Measurements from ENCODE around the gene MOXD1.
"Not testable (repeated sequence)": the region's sequence is repeated elsewhere in the genome, so short reads cannot be mapped to it uniquely, and the experiment has no call there.

The MOXD1 gene

DNA sequence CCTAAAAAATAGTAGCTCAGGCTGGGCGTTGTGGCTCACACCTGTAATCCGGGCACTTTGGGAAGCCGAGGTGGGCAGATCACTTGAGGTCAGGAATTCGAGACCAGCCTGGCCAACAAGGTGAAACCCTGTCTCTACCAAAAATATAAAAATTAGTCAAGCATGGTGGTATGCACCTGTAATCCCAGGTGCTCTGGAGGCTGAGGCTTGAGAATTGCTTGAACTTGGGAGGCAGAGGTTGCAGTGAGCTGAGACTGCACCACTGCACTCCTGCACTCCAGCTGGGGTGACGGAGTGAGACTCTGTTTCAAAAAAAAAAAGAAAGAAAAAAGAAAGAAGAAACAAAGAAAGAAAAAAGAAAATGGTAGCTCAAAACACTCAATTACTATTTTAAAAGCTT, 132.6 kb downstream of the MOXD1 start:
- H3K27ac Mint-ChIP-seq, H3K27me3 Mint-ChIP-seq, H3K4me1 Mint-ChIP-seq, DNase-seq, H3K4me3 Mint-ChIP-seq, H3K36me3 Mint-ChIP-seq, H3K9me3 Mint-ChIP-seq: not testable (repeated sequence)
- CTCF ChIA-PET: interaction anchor here (0.6 to 4.6 kb wide), 2 partner anchors 11 to 202 kb away, joined by 3 to 29 read pairs; no protein-coding TSS in a partner anchor

DNA sequence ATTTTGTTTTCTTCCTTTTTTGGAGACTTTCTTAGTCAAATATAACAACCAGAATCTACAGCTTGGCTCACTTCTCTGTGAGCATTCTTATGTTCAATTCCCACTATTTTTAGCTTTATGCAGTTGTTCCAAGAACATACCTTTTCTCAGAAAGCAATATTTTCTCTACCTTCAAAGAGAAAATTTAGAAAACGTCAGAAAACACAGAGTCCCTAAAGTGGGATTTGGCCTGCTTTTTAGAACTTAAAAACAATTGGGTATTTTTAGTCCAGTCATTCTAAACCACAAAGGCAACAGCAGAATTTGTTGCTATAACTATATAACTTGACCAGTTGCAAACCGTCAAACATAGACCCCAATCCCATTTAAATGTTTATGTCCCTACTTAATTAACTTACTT, 133.1 kb downstream of the MOXD1 start:
- CTCF ChIA-PET: interaction anchor here (4.6 kb wide), 1 partner anchor 12 kb away, joined by 29 read pairs; no protein-coding TSS in a partner anchor
- no peaks in the 10 kb centered on the region for H3K9me3 Mint-ChIP-seq

DNA sequence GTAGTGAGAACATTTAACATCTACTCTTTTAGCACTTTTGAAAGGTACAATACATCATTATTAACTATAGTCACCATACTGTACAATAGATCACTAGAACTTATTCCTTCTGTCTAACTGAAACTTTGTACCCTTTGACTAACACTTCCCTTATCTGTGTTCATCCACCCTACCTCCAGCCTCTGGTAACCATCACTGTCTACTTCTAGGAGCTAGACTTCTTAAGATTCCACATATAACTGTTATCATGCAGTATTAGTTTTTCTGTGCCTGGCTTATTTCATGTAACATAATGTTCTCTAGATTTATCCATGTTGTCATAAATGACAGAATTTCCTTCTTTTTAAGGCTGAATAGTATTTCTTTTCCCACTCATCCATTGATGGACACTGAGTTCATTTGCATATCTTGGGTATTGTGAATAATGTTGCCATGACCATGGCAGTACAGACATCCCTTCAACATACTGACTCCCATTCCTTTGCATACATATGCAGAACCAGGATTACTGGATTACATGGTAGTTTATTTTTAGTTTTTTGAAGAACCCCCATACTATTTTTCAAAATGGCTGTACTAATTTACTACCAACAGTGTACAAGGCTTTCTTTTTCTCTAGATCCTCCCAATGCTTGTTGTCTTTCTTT, 135.7 kb downstream of the MOXD1 start:
- H3K4me3 Mint-ChIP-seq: no peak overlapping the region
- H3K4me1 Mint-ChIP-seq: no peaks in the 10 kb centered on the region
- H3K27me3 Mint-ChIP-seq: no peaks in the 10 kb centered on the region
- H3K36me3 Mint-ChIP-seq: no peaks in the 10 kb centered on the region
- CTCF ChIA-PET: no interaction called here
- no peaks in the 10 kb centered on the region for H3K9me3 Mint-ChIP-seq
- no peak for DNase-seq
- H3K27ac Mint-ChIP-seq: no peak overlapping the region

More for the DNA sequence above, 133.1 kb downstream of the MOXD1 start:
- Mint-ChIP-seq H3K4me1 (no peaks in the 10 kb centered on the region), H3K27me3 (no peaks in the 10 kb centered on the region), H3K36me3 (no peaks in the 10 kb centered on the region), H3K4me3 (no peak overlapping the region), H3K27ac (no peak overlapping the region)
- no peak for DNase-seq

DNA sequence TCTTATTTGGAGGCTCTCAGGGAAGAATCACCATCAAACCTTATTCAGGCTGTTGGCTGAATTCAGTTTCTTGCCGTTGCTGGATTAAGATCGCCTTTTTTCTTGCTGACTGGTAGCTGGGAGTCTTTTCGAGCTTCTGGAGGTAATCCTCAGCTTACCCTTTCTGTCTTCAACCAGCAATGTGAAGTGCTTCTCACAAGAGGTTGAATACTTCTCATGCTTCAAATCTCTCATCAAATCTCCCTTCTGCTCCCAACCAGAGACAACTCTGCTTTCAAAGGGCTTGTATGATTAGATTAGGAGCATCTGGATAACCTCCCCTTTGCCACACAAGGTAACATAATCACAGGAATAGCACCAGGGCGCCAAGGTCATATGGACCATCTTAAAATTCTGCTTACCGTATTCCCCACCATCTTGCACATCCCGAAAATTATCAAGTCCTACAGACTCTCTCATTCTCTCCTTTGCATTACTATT, 137.2 kb downstream of the MOXD1 start:
- Mint-ChIP-seq H3K27me3 (no peaks in the 10 kb centered on the region), H3K36me3 (no peaks in the 10 kb centered on the region), H3K4me1 (no peaks in the 10 kb centered on the region), H3K9me3 (no peaks in the 10 kb centered on the region), H3K27ac (no peak overlapping the region), H3K4me3 (no peak overlapping the region)
- CTCF ChIA-PET: interaction anchor here (1.7 kb wide), 1 partner anchor 15 kb away, joined by 9 read pairs; no protein-coding TSS in a partner anchor
- no peak for DNase-seq

DNA sequence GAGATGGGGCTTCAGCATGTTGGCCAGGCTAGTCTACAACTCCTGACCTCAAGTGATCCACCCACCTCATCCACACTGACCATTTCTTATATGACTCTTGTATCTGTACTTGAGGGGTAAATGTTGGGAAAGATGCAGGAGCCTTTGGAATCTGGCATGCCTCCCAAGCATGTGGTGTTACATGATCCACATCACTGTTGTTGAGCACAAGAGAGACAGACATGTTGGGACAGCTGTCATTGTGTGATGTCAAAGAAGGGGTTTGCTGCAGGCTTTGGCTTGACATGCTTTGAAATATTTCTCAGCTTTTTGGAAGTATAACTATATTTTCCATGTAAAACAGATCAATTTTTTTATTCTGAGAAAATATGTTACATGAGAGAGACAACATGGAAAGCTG, 139.9 kb downstream of the MOXD1 start:
- CTCF ChIA-PET: interaction anchor here (0.9 to 1.2 kb wide), 2 partner anchors 16 to 37 kb away, joined by 3 to 4 read pairs; no protein-coding TSS in a partner anchor
- H3K27ac Mint-ChIP-seq: no peak overlapping the region
- no peaks in the 10 kb centered on the region for H3K4me1 Mint-ChIP-seq
- H3K27me3 Mint-ChIP-seq: no peaks in the 10 kb centered on the region
- H3K9me3 Mint-ChIP-seq: no peaks in the 10 kb centered on the region
- DNase-seq: no peak
- H3K4me3 Mint-ChIP-seq: no peak overlapping the region
- no peaks in the 10 kb centered on the region for H3K36me3 Mint-ChIP-seq

DNA sequence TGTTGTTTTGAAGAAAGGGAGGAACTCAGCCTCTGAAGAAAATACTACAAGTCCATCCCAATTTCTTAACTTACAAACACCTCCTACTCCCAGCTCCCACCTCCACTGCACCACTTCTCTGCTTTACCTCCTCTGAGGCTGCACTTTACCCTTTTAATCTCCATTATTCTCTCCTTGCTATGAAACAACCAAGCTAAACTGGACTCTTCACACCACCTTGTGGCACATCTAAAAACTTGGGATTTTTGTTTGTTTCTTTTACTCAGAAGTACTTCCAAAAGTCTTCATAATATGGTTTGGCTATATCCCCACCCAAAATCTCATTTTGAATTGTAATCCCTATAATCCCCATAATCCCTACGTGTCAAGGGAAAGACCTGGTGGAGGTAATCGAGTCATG, 142.2 kb downstream of the MOXD1 start:
- CTCF ChIA-PET: interaction anchor here (0.8 to 1.0 kb wide), 2 partner anchors 21 to 344 kb away, joined by 4 to 7 read pairs; no protein-coding TSS in a partner anchor
- Mint-ChIP-seq H3K4me3 (no peak overlapping the region), H3K36me3 (no peaks in the 10 kb centered on the region), H3K27me3 (no peaks in the 10 kb centered on the region), H3K4me1 (no peaks in the 10 kb centered on the region), H3K27ac (no peak overlapping the region), H3K9me3 (no peaks in the 10 kb centered on the region)
- no peak for DNase-seq

DNA sequence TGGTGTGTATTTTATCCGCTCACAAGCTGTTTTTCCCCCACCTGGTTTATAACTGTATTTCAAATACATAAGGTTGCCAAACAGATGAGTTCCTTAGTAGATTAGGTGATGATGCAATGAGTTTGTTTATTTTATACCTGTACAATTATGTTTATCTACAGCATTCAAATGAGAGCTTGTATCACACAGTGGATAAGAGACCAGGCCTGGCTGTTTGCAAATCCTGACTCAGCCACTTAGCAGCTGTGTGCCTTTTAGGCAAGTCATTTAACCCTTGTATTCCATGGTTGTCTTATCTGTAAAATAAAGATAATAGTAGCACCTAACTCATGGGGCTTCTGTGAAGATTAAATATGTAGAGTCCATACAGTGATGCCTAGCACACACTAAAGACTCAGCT, 143.7 kb downstream of the MOXD1 start:
- H3K4me3 Mint-ChIP-seq: no peak overlapping the region
- no peaks in the 10 kb centered on the region for H3K36me3 Mint-ChIP-seq
- no peaks in the 10 kb centered on the region for H3K9me3 Mint-ChIP-seq
- no peak overlapping the region for H3K27ac Mint-ChIP-seq
- CTCF ChIA-PET: no interaction called here
- no peaks in the 10 kb centered on the region for H3K27me3 Mint-ChIP-seq
- H3K4me1 Mint-ChIP-seq: no peaks in the 10 kb centered on the region
- DNase-seq: no peak

DNA sequence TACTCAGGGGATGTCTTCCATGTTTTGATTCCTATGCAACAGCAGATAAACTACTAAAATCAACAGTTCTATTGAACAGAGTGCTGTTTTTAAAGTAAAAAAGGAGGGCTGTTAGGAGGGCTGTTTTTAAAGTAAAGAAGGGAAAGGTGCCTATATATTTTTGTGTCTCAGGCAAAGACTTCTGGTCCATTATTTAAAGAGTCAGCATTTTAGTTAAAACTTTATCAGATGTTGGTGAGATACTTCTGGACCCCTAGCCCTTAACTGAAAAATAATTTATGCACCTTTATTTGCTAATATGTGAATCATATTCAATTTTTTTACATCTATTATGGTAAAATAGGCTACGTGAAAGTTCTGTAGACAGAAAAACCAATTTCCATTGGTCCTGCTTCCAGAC, 144.8 kb downstream of the MOXD1 start:
- Mint-ChIP-seq H3K27me3 (no peaks in the 10 kb centered on the region), H3K4me3 (no peak overlapping the region), H3K27ac (no peak overlapping the region), H3K4me1 (no peaks in the 10 kb centered on the region), H3K36me3 (no peaks in the 10 kb centered on the region), H3K9me3 (no peaks in the 10 kb centered on the region)
- CTCF ChIA-PET: no interaction called here
- DNase-seq: no peak

DNA sequence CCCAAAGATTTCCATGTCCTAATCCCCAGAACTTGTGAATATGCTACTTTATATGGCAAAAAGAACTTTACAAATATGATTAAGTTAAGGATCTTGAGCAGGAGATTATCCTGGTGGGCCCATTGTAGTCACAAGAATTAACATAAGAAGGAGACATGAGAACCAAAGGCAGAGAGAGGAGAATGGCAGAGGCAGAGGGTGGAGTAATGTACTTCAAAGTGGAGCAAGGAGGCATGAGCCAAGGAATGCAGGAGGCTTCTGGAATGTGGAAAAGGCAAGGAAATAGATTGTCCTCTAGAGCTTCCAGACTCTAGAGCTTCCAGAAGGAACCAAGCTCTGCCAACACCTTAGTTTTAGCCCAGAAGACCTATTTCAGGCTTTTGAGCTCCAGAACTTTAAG, 147.4 kb downstream of the MOXD1 start:
- no peak for DNase-seq
- H3K4me1 Mint-ChIP-seq: no peaks in the 10 kb centered on the region
- no peaks in the 10 kb centered on the region for H3K36me3 Mint-ChIP-seq
- no peaks in the 10 kb centered on the region for H3K27me3 Mint-ChIP-seq
- no peak overlapping the region for H3K27ac Mint-ChIP-seq
- no peak overlapping the region for H3K4me3 Mint-ChIP-seq
- H3K9me3 Mint-ChIP-seq: no peaks in the 10 kb centered on the region
- CTCF ChIA-PET: no interaction called here

DNA sequence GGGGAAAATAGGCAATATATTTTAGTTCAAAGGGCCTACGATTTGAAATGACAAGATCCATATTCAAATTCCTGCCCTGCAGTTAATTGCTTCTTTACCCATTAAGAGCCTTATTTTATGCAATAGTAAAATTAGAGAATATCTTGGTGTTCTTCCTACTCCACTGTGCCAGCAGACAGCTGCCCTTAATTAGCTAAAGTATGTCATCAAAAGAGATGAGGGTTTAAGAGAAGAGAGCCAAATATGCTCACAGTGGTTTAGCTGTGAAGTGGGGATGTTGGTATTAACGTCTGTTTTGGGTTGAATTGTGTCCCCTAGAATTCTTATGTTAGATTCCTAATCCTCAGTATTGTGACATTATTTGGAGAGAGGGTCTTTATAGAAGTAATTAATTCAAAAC, 148.1 kb downstream of the MOXD1 start:
- CTCF ChIA-PET: no interaction called here
- no peak overlapping the region for H3K27ac Mint-ChIP-seq
- H3K27me3 Mint-ChIP-seq: no peaks in the 10 kb centered on the region
- H3K9me3 Mint-ChIP-seq: no peaks in the 10 kb centered on the region
- H3K4me1 Mint-ChIP-seq: no peaks in the 10 kb centered on the region
- no peak overlapping the region for H3K4me3 Mint-ChIP-seq
- no peaks in the 10 kb centered on the region for H3K36me3 Mint-ChIP-seq
- no peak for DNase-seq

DNA sequence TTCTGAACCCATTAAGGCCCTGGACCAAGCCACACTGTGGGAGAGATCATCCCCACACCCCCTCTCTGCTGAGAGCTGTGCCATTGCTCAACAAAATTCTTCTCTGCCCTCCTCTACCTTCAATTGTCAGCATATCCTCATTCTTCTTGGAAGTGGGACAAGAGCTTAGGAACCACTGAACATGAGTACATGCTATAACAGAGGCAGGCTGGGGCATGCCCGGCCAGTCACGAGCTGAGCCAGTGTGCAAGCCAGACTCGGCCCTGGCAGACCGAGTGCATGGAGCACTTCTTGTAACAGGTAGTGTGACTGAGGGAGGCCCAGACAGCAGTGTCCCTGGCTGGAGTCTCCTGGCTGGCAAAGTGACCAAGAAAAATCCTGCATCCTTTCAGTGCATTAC, 149.2 kb downstream of the MOXD1 start:
- H3K27ac Mint-ChIP-seq: no peak overlapping the region
- H3K4me1 Mint-ChIP-seq: no peaks in the 10 kb centered on the region
- DNase-seq: no peak
- CTCF ChIA-PET: no interaction called here
- no peak overlapping the region for H3K4me3 Mint-ChIP-seq
- no peaks in the 10 kb centered on the region for H3K36me3 Mint-ChIP-seq
- H3K9me3 Mint-ChIP-seq: no peaks in the 10 kb centered on the region
- no peaks in the 10 kb centered on the region for H3K27me3 Mint-ChIP-seq

DNA sequence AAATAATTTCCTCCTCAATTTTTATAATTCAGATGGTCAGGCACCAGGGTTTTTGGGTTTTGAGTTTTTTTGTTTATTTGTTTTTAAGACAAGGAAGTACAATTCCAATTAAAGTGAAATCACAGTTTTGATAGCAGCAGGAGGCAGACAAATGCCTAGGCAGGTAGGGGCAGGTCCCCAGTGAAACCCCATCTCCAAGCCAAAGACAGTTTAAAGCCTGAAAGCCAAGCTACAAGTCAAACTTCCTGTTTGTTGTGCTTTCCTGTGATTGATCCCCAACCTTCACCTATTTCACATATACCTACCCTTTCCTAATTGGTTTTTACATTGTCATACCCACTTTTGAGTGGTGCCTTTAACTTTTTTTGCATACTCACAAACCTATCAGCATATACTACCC, 149.6 kb downstream of the MOXD1 start:
- no peaks in the 10 kb centered on the region for H3K36me3 Mint-ChIP-seq
- CTCF ChIA-PET: no interaction called here

DNA sequence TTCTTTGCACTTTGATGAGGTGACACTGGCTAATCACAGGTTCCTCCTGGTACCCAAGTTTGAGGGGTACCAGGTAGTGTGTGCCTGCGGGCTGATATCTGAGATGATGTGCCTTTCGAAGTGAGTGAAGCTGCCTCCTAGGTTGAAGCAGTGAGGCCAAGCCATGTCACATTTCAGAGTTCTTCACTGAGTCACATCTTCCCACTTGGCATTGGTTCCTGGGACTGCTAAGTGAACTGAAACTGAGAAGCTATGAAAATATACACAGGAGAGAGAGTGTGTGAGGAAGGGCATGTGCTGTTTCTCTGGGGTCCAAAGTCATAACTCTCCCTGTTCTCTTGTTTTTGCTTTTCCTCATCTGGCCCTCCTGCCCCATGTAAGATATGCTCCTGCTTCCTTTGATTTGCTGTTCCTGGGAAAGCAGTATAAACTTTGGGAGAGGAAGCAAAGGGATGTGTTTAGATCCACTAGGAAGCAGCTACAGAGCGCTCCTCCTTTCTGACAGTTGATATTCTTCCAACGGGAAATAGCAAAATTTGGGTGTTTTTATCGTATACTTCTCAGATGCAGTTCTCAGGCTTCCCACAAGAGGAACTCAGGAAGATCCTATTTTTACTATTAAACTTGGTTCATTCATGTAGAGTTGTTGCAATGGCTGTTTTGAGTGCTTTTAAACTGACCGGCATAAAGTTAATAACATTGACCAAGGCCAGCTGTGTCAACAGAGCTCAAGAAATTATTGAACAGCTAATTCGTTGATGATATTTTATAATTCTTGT, 153.7 kb downstream of the MOXD1 start:
- Mint-ChIP-seq H3K4me3 (no peak overlapping the region), H3K36me3 (no peaks in the 10 kb centered on the region), H3K27ac (no peak overlapping the region), H3K9me3 (no peaks in the 10 kb centered on the region), H3K4me1 (no peaks in the 10 kb centered on the region), H3K27me3 (no peaks in the 10 kb centered on the region)
- DNase-seq: no peak
- CTCF ChIA-PET: no interaction called here

More for the DNA sequence above, 149.6 kb downstream of the MOXD1 start:
- no peak overlapping the region for H3K4me3 Mint-ChIP-seq
- no peak overlapping the region for H3K27ac Mint-ChIP-seq
- no peaks in the 10 kb centered on the region for H3K4me1 Mint-ChIP-seq
- DNase-seq: no peak
- H3K9me3 Mint-ChIP-seq: no peaks in the 10 kb centered on the region
- no peaks in the 10 kb centered on the region for H3K27me3 Mint-ChIP-seq

DNA sequence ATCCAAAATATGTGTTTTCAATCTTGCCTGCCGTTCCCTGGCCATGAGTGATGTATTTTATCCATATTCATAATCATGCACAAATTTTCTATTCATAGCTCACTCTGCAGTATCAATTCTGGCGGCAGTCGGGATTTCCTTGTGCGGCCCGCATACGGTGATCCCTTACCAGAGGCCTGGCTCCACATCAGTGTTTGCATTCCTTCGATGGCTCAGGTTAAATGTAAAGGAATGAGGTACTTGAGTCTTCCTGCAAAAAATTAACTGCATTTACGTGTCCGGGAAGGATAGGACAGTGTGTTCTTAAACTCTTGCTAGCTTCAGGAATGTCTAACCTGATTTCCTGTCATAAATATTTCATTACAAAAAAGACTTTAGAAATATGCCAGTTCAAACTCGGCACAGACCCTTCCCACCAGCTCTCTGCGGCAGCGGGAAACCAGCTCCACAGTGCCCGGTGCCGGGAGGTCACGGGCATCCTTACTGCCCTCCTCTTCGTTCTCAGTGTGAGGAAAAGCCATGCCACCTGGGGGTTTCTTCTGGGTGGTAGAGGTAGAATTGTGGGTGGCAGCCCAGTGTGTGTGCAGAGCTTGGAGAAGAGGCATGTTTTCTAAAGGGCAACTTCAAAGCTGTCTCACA, 154.5 kb downstream of the MOXD1 start:
- CTCF ChIA-PET: no interaction called here
- Mint-ChIP-seq H3K27ac (no peak overlapping the region), H3K9me3 (no peaks in the 10 kb centered on the region), H3K4me1 (no peaks in the 10 kb centered on the region), H3K27me3 (no peaks in the 10 kb centered on the region), H3K4me3 (no peak overlapping the region), H3K36me3 (no peaks in the 10 kb centered on the region)
- DNase-seq: no peak

Measured in activated naive CD4-positive, alpha-beta T cell treated with anti-CD3 and anti-CD28 coated beads, Interleukin-2, amount 10 ng/mL, durations not matched to agents 7 days and 5 days (primary cell).